ENCODE measurements around the gene ZNF362.

ZNF362 gene

DNA sequence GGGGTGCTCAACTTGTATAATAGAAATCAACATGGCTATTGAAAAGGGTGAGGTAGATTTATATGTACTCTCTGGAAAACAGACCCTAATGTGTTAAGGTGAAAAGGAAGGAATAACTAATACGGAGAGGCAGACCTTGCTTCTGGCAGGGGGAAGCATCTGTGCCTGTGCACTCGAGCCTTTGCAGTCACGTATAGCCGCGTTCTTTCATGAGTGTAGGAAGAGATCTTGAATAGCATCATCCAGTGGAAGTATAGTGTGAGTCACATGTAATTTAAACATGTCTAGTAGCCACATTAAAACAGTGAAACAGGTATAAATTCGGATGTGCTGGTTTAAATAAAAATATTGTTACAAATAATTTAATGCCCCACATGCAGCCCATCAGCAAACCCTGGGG is 61.7 kb downstream of the ZNF362 start:
- TF ChIP-seq CTCF (conservative IDR thresholded peaks at IDR 0.05) (no peak), ZFX (IDR thresholded peaks at IDR 0.05) (no peak)
- H3K27ac ChIP-seq, result no peak overlapping the region

DNA sequence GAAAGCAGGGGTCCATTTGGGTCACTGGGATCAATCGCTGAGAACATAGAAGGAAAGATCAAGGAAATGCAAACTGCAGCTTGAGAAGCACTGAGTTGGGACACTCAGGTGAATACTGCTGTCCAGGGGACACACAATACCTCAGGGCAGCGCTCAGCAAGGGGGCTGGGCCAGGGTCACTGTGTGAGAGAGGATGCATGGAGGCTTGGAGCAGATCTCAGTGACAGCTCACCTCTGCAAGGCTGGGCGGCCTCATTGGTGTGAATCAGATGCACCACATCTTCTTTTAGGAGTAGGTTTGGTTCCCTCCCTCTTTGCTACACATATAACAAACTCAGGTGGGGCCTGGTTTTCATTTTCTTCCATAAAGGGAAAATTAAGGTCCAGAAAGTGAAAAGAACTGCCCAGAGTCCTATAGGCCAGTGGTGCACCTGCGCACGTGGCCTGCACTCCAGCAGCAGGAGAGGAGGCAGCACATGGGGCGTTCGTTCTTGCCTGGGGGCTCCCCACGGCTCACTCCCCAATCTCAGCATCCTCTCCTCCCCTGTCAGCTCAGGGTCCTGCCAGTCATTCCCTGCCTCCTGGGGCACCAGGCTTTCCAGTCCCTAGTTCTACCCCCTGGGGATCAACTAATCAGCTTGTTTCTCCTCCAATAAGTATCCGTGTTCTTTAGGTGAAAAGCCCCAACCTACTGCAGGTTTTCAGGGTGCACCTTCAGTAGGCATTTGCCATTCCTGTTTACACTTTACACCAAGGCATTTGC is 63.1 kb downstream of the ZNF362 start:
- H3K27ac ChIP-seq, result no peak overlapping the region
- TF ChIP-seq ZFX (IDR thresholded peaks at IDR 0.05), result no peak
- no peak for TF ChIP-seq CTCF (conservative IDR thresholded peaks at IDR 0.05)

- no peak overlapping the region for H3K27ac ChIP-seq
- TF ChIP-seq ZFX (IDR thresholded peaks at IDR 0.05) (no peak), CTCF (conservative IDR thresholded peaks at IDR 0.05) (no peak)
Measured at GRCh38 chr1:33319949-33320618, 63.8 kb downstream of the ZNF362 start.

DNA sequence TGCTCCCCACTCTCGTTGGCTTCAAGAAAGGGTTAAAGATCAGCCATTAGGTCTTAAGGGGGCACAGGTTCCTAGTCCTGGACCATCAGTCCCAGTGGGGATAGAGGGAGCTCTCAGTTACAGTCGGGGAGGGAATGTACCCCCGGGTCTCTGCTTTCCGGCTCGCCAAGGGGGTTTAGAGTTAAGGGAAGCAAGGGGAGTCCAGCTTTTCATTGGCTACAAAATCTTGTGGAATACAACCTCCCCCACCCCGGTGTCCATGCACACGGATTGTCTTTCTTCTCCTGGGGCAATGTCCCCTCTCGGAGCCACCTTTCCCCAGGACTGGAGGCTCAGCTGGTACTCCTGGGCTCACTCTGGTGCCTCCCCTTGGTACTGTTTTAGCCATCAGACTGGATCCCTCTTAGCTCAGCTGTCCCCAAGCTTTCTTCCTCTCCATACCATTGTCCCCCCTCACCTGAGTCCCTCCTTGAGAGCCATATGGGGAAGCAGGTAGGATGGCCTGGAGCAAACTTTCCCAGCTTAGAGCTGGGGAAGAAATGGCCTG is 64.4 kb downstream of the ZNF362 start, which contains the start of gene A3GALT2:
TSS of gene A3GALT2 (minus strand) at position 480 of the 547 bp plus-strand sequence. CDS start at position 480, 0 bp downstream.
- no peak for TF ChIP-seq CTCF (conservative IDR thresholded peaks at IDR 0.05)
- TF ChIP-seq ZFX (IDR thresholded peaks at IDR 0.05), result no peak
- no peak within 1 kb of the TSS for H3K27ac ChIP-seq

- no peak overlapping the region for H3K27ac ChIP-seq
- TF ChIP-seq ZFX (IDR thresholded peaks at IDR 0.05) (no peak), CTCF (conservative IDR thresholded peaks at IDR 0.05) (no peak)
Measured at GRCh38 chr1:33321178-33321577, 64.9 kb downstream of the ZNF362 start.

DNA sequence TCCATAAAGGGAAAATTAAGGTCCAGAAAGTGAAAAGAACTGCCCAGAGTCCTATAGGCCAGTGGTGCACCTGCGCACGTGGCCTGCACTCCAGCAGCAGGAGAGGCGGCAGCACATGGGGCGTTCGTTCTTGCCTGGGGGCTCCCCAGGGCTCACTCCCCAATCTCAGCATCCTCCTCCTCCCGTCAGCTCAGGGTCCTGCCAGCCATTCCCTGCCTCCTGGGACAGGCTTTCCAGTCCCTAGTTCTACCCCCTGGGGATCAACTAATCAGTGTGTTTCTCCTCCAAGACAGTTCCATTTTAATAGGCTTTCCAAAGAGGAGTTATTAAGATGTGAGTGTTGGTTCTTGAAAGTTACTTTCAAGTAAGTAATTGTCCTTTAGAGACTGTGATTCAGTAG is 65.8 kb downstream of the ZNF362 start:
- no peak overlapping the region for H3K27ac ChIP-seq
- TF ChIP-seq CTCF (conservative IDR thresholded peaks at IDR 0.05), result no peak
- TF ChIP-seq ZFX (IDR thresholded peaks at IDR 0.05), result no peak
